ENCODE results near the gene PRAME. TPM values are rescaled to one million over a fixed set of nuclear protein-coding genes. Genes with fewer than 3 reads are reported as not detected.

PRAME gene
- total RNA-seq, 1 experiment from 2014 or later = 68.4 TPM

GRCh38 chr22:22588485-22589164 is 29.6 kb upstream of the PRAME start:
- in situ Hi-C loops (cut with HindIII; ENCODE audit: low pct_unique_long_range_greater_than_20kb, low sequenced_read_pairs) = no loop called here
- no TSS peak for BruUV-seq (replicated peaks)
- DNase-seq (ENCODE audit: low read depth, low spot score) = no peak
- no peak for ATAC-seq
- Histone ChIP-seq H3K36me3 (ENCODE audit: control insufficient read depth, insufficient read depth, low read length) (no peaks in the 10 kb centered on the region), H3K9me3 (ENCODE audit: control insufficient read depth, insufficient read depth, low read depth, low read length) (no peaks in the 10 kb centered on the region), H3K4me1 (ENCODE audit: control insufficient read depth, insufficient read depth, low read length) (no peaks in the 10 kb centered on the region), H3K27ac (ENCODE audit: low read length) (no peak overlapping the region), H3K27me3 (ENCODE audit: control insufficient read depth, insufficient read depth, low read length) (peaks cover 2% of the 10 kb centered on the region; the same call in 1 of the 2 replicates), H3K4me3 (ENCODE audit: low read depth in 2 of 2, low read length in 2 of 2) (no peak overlapping the region)
- ChIA-PET CTCF (interaction anchor here (2.2 kb wide), 1 partner anchor 12 kb away, joined by 13 read pairs; no protein-coding TSS in a partner anchor), POLR2A (no interaction called here)
- TF ChIP-seq CTCF (IDR thresholded peaks at IDR 0.05) (no peak), REST (IDR thresholded peaks at IDR 0.05; ENCODE audit: insufficient read depth in 1 of 2, low read depth in 2 of 2, low read length in 1 of 2) (no peak), TCF7L2 (IDR thresholded peaks at IDR 0.05; ENCODE audit: low read depth, low read length) (no peak), SIN3A (IDR thresholded peaks at IDR 0.05; ENCODE audit: borderline replicate concordance, insufficient read depth, low read depth, low read length) (no peak), POLR2AphosphoS5 (IDR thresholded peaks at IDR 0.05; ENCODE audit: low read depth, low read length) (no peak)
- intact Hi-C loops (cut with micrococcal nuclease; ENCODE audit: unreplicated experiment) = no loop called here

GRCh38 chr22:22587577-22588188 is 28.6 kb upstream of the PRAME start:
- POLR2A ChIA-PET = no interaction called here
- ATAC-seq (no peak), DNase-seq (ENCODE audit: low read depth, low spot score) (no peak)
- intact Hi-C loops (cut with micrococcal nuclease; ENCODE audit: unreplicated experiment) (no loop called here), in situ Hi-C loops (cut with HindIII; ENCODE audit: low pct_unique_long_range_greater_than_20kb, low sequenced_read_pairs) (no loop called here)
- no peaks in the 10 kb centered on the region for H3K36me3 ChIP-seq (ENCODE audit: control insufficient read depth, insufficient read depth, low read length)
- H3K4me1 ChIP-seq (ENCODE audit: control insufficient read depth, insufficient read depth, low read length) = no peaks in the 10 kb centered on the region
- TF ChIP-seq REST (IDR thresholded peaks at IDR 0.05; ENCODE audit: insufficient read depth in 1 of 2, low read depth in 2 of 2, low read length in 1 of 2) (no peak), POLR2AphosphoS5 (IDR thresholded peaks at IDR 0.05; ENCODE audit: low read depth, low read length) (no peak), TCF7L2 (IDR thresholded peaks at IDR 0.05; ENCODE audit: low read depth, low read length) (no peak), SIN3A (IDR thresholded peaks at IDR 0.05; ENCODE audit: borderline replicate concordance, insufficient read depth, low read depth, low read length) (no peak), CTCF (IDR thresholded peaks at IDR 0.05) (no peak)
- CTCF ChIA-PET = interaction anchor here (0.6 to 2.2 kb wide), 5 partner anchors 11 to 526 kb away, joined by 3 to 13 read pairs (median 4); no protein-coding TSS in a partner anchor
- H3K4me3 ChIP-seq (ENCODE audit: low read depth in 2 of 2, low read length in 2 of 2) = no peak overlapping the region
- H3K9me3 ChIP-seq (ENCODE audit: control insufficient read depth, insufficient read depth, low read depth, low read length) = no peaks in the 10 kb centered on the region
- H3K27me3 ChIP-seq (ENCODE audit: control insufficient read depth, insufficient read depth, low read length) = peaks cover 2% of the 10 kb centered on the region; the same call in 1 of the 2 replicates
- BruUV-seq (replicated peaks) = no TSS peak
- no peak overlapping the region for H3K27ac ChIP-seq (ENCODE audit: low read length)

All from Panc1 (cell line).